C4-2B (cell line): ENCODE data around the gene TAMM41.

Experiments
- ZFX ChIP-seq: fragments of 450-650 bp; IDR thresholded peaks from 2 replicates; pipeline ENCODE4 v1.6.1; 2017
- TF ChIP-seq, protein P1 (sequence below): fragments of 450-650 bp; conservative IDR thresholded peaks from 2 replicates; pipeline ENCODE4 v1.5.1; 2017; ENCODE audit warnings: mild to moderate bottlenecking

DNA sequence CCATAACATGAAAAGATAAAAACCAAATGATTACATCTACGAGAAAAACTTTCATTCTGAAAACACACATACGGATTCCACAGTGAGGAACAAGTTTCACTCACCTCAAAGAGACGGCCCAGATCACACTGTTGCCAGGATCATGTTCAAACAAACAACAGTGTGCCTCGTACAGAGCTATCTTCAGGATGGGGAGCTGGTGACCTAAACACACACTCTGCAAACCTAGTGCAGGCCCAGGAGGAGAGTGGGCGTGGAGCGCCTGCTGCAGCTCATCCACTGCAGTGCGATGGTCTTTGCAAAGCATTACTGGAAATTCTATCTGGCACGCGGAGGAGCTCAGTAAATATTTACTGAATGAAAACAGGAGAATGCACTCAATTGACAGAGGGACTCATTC lies 38.5 kb downstream of the TAMM41 start:
- TF ChIP-seq, protein P1, sequence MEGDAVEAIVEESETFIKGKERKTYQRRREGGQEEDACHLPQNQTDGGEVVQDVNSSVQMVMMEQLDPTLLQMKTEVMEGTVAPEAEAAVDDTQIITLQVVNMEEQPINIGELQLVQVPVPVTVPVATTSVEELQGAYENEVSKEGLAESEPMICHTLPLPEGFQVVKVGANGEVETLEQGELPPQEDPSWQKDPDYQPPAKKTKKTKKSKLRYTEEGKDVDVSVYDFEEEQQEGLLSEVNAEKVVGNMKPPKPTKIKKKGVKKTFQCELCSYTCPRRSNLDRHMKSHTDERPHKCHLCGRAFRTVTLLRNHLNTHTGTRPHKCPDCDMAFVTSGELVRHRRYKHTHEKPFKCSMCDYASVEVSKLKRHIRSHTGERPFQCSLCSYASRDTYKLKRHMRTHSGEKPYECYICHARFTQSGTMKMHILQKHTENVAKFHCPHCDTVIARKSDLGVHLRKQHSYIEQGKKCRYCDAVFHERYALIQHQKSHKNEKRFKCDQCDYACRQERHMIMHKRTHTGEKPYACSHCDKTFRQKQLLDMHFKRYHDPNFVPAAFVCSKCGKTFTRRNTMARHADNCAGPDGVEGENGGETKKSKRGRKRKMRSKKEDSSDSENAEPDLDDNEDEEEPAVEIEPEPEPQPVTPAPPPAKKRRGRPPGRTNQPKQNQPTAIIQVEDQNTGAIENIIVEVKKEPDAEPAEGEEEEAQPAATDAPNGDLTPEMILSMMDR: no peak
- no peak for TF ChIP-seq ZFX
